ENCODE data around the gene SCLT1.
A peak's percentile ranks its signal among the peaks of the same experiment; 100 is the strongest.
"Not testable (repeated sequence)": the region's sequence is repeated elsewhere in the genome, so short reads cannot be mapped to it uniquely, and the experiment has no call there.

SCLT1 gene

DNA sequence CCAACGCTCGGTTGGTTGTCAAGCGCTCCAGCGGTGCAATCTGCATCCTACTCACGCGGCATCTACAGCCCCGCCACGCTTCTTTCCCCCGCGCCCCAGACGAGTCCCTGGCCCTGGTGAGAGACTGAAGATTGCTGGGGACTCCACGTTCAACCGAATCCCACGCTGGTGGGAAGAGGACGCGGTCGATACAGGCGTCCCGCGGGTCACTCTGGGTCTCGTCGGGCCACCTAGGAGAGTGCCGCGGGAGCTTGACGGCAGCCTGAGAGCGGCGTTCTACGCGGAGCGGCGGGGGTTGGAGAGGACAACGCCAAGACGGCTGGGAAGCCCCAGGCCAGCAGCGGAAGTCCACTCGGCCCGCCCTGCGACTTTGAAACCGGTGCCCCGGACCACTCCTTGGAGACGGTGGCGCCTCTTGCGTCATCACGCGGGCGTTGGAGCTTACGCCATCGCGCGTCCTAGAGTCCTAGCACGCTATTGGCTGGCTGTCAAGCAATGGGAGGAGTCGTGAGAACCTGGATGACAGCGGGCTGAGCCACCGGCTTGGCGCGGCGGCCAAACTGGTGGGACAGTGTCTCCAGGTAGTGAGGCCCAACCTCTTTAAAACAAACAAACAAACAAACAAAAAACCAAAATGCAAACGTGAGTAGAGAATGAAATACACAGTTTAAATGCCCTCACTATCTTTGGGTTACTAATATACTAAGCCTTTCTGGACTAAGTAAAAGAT is at the start of gene SCLT1:
Gene SCLT1 (minus strand): TSS at position 349 of the 730 bp plus-strand sequence. CDS start 436 bp downstream, outside the sequence.
- peak; percentile 99 for DNase-seq

DNA sequence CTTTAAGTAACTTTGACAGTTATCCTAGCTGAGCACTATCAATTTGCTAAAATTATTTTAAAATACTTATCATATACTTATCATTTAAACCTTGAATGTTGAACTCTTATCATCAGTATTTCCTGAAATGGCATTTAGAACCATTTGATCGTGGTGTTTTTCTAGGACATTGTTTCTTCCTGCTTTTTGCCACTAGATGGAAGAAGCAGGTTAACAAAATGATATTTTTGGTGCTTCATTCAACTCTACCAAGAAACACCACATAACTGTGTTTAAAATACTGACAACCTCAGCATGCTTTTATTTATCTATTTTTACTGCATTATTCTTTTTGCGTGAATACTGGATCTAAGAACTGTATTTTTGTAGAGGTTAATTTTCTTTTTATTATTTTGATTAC is 47.2 kb upstream of the SCLT1 start:
- no peak for DNase-seq

DNA sequence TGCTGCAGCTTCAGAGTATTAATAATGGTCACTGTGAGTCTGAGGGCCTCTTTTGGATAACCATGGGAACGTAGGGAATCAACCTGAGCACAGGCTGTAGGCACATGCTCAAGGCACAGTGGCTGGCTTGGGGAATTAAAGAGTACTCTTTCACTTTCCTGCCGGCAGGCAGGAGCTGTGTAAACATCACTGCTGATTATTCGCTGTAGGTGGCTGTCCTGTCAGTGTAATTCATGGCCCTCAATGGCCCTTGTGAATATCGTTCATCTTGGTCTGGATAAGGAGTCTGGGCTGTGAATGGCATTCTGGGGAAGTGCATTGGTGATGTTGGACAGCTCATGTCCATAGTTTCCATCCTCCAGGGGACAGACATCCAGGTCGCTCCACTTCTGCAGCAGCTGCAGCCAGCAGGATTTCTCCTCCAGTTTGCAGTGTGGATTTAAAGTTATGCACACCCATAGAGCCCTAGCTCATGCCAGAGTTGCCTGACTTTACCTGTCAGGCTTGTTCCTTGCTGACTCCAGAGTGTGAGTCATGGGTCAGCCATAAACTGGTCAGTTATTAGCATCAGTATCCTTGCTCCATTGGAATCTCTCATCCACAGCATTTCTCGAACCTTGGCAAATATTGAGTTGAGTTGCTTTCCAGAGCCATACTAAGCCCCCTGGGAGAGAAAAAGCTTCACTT is 45.6 kb upstream of the SCLT1 start:
- no peak for DNase-seq

DNA sequence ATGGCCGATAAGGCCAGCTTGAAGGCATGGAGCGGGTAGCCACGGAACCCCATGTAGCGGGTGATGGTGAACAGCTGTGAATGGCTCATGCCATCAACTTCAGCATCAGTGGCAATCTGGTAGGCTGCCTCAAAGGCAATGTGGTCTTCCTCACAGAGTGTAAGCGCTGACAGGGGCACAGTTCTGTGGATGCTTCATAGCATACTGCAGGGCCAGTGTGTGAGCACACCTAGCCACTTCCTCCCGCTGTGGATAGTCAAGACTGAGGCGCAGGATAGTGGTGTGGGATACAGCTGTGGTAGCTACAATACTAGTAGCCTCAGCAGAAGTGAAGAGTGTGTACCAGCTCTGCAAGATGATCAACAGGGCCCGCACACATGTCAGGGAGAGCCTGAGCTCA is 43.1 kb upstream of the SCLT1 start:
- DNase-seq, result no peak

DNA sequence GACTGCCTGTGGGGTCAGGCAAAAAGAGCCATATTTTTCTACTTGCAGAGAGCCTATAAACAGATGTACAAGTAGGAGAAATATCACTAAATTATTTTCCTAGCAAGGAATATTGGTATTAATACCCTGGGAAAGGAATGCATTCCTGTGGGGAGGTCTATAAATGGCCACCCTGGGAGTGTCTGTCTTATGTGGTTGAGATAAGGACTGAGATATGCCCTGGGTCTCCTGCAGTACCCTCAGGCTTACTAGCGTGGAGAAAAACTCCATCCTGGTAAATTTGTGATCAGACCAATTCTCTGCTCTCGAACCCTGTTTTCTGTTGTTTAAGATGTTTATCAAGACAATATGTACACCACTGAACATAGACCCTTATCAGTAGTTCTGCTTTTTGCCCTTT is 38.0 kb upstream of the SCLT1 start:
- DNase-seq, result no peak

DNA sequence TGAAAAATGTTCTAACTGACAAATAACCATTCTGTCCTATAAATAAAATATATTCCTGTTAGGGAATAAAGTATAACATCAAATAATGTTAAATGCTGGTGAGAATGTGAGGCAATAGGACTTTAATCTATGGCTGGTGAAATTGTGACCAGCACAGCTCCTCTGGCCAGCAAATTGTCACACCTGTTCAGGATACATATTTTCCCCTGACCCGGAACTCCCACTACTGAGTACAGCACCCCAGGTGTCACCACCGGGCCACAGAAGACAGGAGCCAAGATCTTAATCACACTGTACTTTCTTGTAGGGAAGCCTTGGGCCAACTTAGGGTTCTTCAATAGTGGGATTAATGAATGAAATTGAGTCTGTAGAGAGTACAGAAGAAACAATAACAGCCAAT is 35.8 kb upstream of the SCLT1 start:
- no peak for DNase-seq

DNA sequence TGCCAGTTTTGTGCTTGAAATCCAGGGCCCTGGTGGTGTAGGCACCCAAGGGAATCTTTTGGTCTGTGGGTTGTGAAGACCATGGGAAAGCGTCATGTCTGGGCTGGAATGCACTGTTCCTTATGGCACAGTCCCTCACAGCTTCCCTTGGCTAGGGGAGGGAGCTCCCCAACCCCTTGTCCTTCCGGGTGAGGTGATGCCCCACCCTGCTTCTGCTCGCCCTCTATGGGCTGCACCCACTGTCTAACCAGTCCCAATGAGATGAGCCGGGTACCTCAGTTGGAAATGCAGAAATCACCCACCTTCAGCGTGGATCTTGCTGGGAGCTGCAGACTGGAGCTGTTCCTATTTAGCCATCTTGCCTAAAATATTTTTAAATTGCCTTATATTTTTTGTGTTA is 33.3 kb upstream of the SCLT1 start:
- DNase-seq, result not testable (repeated sequence)

DNA sequence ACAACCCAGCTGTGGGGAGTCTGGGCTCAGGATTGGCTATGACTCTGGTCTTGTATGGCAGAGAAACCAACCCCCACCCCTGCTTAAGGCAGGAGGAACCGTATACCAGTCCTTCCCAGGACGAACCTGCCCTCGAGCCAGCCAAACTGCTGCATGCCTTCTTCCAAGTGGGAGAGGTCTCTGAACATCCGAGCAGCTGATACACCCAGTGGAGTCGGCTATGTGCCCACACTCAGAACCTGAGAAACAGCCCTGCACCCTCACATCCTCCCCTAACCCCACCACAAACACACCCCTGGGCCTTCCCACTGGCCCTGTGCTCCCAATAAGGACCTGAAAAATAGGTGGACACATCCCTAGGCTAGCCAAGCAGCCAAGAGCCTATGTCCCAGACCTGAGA is 24.4 kb upstream of the SCLT1 start:
- DNase-seq, result no peak

DNA sequence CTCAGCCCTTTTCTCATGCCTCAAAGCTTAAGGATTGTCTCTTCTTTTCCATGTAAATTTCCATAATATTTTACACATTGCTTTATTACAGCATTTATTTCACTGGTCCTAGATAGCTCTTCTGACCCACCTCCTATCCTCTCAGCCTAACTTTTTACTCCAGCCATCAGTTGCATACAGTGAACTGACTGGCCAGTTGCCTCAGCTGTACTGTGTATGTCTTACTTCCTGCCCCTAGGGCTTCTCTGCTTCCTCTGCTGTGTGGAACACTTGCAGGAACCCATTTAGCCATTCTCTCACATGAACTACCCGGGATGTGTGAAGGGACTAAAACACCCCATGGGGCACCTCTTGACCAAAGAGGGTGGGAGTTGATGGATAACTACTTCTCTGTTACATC is 20.6 kb upstream of the SCLT1 start:
- no peak for DNase-seq

DNA sequence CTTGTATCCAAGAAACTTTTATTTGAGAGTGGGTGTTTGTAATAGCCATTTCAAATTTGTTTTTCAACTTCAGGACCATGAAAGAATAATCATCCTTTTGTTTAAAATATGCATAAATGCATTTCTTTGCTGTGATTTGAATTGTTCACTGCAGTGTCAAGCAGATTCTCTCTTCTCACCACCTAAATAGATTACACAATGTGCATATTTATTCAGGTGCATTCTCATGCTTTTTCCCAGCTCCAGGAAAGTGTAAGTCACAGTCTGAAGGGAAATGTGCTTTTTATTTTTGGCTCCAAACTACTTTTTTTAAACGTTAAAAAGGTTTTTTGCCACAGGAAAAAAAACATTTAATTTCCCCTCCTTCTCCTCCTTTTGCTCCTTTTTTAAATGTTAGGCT is 20.1 kb upstream of the SCLT1 start:
- DNase-seq, result no peak

DNA sequence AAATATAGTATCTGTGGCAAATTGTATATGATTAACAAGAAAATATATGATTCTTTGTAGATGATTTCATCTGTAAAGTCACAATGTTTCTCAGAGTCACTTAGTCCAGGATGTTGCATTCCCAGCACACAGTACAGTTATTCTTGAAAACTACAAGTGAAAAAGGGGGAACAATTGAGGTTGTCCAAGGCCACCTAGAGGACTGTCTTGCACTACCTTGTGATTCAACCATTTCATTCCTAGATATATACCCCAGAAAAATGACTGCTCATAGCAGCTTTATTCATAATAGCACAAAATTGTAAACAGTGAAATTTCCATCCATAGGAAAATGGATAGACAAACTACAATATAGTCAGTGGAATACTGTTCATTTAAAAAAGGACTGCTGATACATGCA is 18.6 kb upstream of the SCLT1 start:
- DNase-seq, result no peak

DNA sequence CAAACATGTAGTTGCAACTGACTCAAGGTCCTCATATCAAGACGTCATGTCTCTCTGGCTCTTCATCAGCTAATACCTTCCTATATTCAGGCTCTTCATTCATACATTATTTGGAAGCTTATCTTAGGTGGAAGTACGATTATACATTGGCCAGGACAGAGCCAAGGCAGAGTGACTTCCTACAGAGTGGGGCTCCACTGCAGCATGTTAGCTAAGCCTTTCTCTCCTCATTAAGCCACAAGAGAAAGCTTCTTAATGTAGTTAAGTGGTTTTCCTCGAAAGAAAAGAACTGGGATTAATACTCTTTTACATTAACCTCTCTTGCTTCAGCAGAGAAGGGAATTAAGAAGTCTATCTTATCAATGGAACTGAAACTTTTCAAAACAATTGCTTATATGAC is 17.6 kb upstream of the SCLT1 start:
- no peak for DNase-seq

DNA sequence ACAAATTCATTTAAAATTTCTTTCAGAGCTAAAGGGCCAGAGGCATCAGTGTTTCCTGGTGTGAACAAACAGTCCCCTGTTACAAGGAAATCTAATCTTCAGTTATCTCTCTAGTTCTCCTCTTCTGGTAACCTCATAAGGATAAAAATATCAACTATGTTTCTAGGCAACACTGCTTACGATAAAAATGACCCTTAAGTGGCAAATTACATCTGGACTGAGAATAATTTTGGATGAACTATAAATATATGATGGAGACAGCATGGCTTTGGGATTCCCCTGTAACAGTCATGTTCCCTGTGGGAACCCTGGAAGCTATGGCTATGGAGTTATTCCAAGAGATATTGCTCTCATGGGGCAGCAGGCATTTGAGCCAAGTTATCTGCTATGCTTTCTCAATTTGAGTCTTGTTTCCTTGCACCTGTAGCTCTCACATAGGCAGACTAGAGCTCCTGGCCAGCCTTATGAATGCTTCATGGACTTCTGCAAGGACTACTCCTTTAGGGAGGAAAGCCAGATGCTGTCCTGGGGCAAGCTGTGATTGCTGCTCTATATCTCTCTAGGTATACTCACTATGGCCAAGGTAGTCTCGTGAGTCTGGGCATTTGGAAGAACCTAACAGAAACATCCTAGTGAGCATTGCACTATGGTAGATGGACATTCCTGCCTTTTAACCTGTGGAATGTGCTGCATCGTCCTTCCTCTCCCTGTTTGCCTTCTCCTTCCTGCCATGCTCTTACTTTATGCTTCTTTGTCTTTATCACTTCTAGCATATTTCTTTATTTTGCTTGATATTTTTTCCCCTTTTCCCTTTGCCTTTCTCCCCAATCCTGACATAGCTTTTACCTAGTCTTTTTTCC is 16.9 kb upstream of the SCLT1 start:
- no peak for DNase-seq

DNA sequence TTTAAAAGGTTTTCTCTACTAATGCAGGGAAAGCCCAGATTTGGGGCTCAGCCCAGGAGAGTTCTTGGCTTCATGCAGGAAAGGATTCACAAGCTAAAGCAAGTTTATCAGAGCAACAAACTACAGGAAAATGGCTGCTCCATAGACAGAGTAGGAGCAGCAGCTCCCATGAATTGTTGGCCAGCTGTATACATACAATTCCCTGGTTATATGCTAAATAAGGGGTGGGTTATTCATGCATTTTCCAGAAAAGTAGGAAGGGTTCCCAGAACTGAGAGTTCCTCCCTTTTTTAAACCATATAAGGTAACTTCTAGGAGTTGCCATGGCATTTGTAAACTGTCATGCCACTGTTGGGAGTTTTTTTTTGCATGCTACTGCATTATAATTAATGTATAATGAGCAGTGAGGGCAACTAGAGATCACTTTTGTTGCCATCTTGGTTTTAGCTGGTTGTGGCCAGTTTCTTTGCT is 5.2 kb upstream of the SCLT1 start:
- DNase-seq, result peak; percentile 55

DNA sequence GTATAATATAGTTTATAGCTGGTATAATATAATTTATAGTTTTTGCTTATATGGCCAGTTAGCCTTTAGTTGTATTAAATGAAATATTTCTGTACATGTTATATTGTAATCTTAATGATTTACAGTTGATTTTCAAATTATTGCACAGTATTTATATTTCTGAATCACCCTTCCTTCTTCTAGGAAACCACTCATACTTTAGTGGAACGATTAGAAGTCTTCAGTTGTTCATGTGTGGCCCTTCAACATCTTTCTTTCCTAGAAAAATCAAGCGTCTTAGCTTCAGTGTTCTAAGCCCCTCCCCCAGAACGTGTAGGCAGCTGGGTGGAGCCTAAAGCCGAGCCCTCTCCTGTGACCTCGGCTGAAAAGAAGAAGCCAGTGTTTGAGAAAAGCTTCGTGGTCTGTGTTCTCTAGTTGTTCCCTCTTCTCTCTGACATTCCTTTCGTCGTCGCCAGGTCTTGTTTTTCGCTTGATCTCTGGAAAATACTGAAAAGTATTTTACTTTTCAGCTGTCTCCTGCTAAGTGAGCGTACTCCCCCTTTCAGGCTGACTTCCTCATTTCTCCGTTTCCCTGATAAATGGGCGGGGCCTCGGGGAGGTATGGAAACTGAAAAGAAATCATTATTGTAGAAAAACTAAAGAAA is 2.6 kb upstream of the SCLT1 start, which contains the start of gene C4orf33:
Gene C4orf33 (plus strand): TSS at position 342 of the 644 bp plus-strand sequence. CDS start 6,459 bp downstream, outside the sequence.
- peak; percentile 90 for DNase-seq

DNA sequence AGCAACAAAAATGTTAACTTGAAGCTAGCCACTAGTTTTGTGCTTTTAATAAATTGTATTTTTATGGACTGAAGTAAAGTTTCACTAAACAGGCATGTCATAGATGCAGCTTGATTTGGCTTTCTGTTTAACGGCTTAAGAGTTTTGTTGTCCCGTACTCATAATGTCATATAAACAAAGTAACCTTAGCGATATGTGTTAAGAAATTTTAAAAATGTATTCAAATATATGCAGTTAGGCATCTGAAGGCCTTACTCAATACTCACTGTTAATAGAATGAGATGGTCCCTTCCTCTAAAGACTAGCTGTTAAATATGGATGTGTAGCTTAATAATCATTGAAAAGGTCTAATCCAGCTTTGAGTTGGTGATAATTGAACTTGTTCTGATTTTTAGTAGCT is 1.0 kb upstream of the SCLT1 start:
- no peak for DNase-seq

DNA sequence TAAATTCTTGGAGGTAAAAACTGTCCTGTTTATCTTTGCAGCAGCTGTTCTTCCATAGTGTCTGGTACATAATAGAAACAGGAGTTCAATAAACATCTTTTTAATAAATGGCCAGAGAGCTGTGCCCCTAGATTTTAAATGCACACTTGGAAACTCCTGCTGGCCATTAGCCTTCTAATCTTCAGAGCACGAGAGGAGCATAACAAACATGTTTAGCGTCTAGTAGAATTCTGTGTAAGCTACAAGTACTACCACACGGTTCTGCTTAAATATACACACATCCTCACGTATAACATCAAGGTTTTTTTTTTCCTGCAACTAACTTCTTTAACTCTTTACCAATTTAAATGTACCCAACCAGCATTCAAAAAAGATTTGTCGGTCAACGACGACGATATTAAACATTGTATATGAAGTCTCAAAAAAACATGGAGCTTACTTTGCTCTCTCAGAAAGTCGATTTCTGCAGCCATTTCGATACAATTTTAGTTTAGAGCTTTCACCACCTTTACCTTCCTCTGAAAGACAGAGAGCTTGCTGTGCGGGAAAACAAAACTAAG is 628 bp downstream of the SCLT1 start:
- peak; percentile 54 for DNase-seq

DNA sequence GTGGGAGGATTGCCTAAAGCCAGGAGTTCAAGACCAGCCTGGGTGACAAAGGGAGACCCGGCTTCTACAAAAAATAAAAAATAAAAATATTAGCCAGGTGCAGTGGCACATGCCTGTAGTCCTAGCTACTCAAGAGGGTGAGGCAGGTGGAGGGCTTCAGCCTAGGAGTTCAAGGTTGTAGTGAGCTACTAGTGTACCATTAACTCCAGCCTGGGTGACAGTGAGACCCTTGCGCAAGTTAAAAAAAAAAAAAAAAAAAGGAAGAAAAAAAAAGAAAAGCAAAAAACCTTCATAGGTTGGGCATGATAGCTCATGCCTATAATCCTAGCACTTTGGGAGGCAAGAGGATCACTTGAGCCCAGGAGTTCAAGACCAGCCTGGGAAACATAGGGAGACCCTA is 5.8 kb downstream of the SCLT1 start:
- DNase-seq, result no peak

DNA sequence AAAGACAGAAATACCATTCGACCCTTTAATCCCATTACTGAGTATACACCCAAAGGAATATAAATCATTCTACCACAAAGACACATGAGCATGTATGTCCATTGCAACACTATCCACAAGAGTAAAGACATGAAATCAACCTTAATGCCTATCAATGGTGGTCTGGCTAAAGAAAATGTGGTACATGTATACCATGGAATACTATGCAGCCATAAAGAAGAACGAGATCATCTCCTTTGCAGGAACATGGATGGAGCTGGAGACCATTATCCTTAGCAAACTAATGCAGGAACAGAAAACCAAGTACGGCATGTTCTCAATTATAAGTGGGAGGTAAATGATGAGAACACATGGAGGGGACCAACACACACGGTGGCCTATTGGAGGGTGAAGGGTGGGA is 7.9 kb downstream of the SCLT1 start:
- DNase-seq, result no peak

DNA sequence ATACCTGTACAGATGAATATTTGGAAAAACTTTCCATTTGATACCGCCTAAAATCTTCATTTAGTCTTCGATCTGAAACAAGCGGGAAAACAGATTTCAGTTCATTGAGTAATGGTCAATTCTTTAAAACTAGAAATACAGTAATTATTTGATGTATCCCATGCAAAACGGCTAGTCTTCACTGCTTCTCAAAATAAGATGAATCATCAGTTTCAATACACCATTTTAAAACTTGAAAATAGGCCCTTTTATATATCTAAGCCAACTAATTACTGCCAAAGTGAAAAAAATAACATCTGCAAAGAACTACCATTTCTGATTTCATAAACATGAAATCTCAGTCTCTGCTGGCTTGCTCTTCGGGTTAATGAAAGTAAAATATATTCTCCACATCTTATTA is 11.0 kb downstream of the SCLT1 start:
- no peak for DNase-seq

DNA sequence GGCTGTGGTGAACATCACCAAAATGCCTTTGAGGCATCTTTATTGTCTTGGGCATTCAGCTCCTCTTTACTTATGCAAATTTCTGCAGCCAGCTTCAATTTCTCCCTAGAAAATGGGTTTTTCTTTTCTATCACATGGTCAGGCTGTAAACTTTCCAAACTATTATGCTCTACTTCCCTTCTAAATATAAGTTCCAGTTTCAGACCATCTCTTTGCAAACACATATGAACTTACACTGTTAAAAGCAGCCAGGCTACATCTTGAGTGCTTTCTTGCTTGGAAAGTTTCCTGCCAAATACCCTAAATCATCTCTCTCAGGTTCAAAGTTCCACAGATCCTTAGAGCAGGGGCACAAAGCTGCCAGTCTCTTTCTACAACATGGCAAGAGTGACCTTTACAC is 13.2 kb downstream of the SCLT1 start:
- no peak for DNase-seq

DNA sequence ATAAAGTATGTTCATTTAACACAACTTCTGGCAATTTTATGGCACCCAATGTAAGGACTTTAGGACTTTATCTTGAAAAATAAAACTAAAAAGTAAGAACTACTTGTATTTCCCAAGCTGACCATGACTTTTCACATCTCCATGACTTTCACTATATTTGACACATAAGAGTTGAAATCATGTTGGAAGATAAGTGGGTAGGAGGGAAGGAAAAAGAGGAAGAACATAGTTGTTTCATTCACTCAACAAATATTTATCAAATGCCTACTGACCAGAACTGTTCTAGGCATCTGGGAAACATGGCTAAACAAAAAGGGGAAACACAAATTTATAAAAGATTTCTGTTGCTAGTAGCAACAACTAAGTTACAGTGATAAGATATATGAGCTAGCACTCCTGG is 16.0 kb downstream of the SCLT1 start:
- DNase-seq, result no peak

DNA sequence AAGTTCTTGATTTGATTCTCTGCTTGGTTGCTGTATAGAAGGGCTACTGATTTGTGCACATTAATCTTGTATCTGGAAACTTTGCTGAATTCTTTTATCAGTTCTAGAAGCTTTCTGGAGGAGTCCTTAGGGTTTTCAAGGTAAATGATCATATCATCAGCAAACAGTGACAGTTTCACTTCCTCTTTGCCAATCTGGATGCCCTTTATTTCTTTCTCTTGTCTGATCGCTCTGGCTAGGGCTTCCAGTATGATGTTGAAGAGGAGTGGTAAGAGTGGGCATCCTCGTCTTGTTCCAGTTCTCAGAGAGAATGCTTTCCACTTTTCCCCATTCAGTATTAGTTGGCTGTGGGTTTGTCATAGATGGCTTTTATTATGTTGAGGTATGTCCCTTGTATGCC is 23.8 kb downstream of the SCLT1 start:
- DNase-seq, result not testable (repeated sequence)
